HG03025 (cell line): ENCODE results near the gene P2RY11.

Source experiments
- ATAC-seq: cut with Tn5 transposase; IDR thresholded peaks from one replicate; pipeline ENCODE4 v1.9.1; 2021; ENCODE audit warnings: mild to moderate bottlenecking, moderate library complexity; ENCODE audit not compliant: unreplicated experiment, low FRiP score

P2RY11 gene

DNA sequence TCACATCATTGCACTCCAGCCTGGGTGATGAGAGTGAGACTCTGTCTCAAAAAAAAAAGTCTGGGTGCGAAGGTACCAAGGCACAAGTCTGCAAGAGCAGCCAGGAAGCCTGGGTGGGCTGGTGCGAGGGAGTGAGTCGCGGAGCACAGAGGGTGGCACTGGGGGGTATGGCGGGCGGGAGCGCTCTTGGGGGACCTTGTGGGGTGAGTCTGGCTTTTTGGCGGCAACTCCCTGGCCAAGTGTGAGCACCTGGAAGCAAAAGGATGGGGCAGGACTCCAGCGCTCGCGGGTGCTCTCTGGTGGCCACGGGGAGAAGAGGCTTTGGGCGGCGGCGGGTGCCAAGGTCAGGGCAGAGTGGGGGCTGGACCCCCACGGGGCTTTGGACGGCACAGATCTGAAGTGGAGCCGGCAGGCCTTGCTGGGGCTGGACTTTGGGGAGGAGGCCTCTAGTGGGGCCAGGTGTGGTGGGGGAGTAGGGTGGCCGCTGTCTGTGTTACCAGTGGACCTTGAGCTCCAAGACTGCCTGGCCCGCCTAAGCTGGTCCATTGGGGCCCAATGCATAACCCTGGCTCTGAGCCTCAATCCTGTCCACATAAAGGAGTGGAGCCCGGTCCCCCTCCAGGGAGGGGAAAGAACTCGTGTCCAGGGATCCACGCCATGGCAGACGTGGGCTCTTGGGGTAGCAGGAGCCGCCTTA is 1.6 kb downstream of the P2RY11 start:
- ATAC-seq = no peak

DNA sequence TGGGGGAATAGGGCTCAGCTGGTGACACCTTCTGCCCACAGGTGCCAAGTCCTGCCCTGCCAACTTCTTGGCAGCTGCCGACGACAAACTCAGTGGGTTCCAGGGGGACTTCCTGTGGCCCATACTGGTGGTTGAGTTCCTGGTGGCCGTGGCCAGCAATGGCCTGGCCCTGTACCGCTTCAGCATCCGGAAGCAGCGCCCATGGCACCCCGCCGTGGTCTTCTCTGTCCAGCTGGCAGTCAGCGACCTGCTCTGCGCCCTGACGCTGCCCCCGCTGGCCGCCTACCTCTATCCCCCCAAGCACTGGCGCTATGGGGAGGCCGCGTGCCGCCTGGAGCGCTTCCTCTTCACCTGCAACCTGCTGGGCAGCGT is 2.1 kb downstream of the P2RY11 start:
- no peak for ATAC-seq

DNA sequence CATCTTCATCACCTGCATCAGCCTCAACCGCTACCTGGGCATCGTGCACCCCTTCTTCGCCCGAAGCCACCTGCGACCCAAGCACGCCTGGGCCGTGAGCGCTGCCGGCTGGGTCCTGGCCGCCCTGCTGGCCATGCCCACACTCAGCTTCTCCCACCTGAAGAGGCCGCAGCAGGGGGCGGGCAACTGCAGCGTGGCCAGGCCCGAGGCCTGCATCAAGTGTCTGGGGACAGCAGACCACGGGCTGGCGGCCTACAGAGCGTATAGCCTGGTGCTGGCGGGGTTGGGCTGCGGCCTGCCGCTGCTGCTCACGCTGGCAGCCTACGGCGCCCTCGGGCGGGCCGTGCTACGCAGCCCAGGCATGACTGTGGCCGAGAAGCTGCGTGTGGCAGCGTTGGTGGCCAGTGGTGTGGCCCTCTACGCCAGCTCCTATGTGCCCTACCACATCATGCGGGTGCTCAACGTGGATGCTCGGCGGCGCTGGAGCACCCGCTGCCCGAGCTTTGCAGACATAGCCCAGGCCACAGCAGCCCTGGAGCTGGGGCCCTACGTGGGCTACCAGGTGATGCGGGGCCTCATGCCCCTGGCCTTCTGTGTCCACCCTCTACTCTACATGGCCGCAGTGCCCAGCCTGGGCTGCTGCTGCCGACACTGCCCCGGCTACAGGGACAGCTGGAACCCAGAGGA is 2.6 kb downstream of the P2RY11 start:
- no peak for ATAC-seq

DNA sequence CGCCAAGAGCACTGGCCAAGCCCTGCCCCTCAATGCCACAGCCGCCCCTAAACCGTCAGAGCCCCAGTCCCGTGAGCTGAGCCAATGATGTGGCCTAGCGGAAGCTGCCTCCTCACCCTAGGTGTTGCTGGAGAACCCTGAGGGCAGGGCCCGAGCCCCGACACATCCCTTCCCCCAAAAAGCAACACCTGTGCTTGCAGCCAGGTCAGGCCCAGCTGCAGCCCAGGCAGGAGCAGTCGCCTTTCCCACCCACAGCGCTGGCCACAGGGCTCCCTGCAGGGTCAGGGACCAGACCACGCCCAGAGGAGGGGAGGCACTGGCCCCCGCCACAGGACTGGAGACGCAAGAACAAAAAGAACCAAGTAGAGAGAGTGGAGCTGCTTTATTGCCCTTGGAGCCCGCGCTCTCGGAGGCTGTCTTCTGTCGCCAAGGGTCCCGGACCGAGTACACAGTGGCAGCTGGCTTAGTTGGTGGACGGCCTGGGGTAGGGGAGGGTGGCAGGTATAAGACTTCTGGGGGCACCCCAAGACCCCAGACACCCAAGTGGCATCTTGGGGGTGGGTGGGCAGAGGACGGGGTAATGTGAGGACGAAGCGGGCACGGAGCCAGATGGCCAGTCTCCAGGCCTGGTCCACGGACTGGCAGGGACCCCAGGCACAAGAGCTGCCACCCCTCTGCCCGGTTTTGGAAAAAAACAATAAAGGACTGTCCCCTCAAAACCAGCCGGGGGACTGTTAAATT is 3.3 kb downstream of the P2RY11 start:
- ATAC-seq = no peak

DNA sequence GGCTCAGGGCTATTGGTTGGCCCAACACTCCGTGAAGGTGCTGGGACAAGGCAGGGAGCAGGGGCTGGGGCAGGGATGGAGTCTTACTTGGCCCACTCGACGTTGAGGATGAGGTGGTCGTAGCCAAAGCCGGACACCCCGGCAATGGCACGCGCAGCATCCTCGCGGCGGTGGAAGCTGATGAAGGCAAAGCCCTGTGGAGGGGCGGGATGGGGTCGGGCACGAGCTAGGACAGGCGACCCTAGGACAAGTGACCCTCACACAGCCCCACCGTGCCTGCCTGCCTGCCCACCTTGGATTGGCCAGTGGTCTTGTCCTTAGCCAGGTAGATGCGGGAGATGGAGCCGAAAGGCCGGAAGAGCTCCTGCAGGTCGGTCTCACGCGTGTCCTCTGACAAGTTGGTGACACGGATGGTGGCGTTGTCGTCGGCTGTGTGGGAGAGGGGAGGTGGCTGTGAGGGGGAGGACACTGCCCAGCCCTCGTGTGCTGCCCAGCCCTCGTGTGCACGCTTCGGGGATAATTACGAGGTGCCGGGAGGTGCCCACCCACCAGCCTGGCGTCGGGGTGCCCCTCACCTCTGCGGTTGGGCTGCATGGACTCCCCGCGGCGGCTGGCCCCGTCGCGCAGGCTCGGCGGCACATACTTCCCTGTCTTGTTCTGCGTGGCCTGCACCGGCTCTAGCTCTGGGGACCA is 4.0 kb downstream of the P2RY11 start:
- no peak for ATAC-seq

GRCh38 chr19:10116085-10116865 is 4.8 kb downstream of the P2RY11 start:
- no peak for ATAC-seq

DNA sequence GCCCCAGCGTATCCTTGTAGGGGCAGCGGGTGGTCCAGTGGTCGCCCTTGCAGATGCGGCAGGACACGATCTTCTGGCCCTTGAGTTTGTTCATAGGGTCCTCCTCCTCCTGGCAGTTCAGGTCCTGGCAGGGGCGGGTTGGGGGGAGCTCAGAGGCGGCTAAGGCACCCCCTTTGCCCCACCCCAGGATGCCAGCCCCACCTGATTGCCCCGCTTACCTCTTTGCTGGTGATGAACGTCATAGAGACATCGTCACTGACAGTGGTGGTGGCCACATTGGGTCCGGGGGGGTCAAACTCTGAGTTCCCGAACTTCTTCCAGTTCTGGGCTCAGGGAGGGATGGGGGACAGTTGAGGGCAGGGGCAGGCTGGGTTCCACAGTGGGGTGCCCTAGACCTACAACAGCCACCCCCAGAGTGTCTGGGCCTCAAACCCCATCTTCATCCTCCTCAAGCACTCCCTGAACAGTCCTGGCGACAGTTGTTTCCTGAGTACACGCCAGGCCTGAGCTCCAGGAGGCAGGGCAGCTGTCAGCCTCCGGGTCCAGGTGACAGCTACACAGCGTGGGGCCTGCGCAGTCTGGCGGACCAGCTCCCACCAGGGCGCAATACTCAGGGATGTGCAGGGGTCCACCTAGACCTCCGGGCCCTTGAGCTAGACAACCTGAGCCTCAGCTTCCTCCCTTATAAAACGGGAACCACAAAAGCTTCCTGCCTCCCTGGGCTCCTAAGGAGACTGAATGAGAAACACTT is 5.5 kb downstream of the P2RY11 start:
- ATAC-seq = no peak

GRCh38 chr19:10118960-10119359 is 7.5 kb downstream of the P2RY11 start:
- ATAC-seq = peak; percentile 18

GRCh38 chr19:10120538-10121189 is 9.2 kb downstream of the P2RY11 start:
- ATAC-seq = no peak

GRCh38 chr19:10122045-10122444 is 10.6 kb downstream of the P2RY11 start:
- ATAC-seq = no peak

DNA sequence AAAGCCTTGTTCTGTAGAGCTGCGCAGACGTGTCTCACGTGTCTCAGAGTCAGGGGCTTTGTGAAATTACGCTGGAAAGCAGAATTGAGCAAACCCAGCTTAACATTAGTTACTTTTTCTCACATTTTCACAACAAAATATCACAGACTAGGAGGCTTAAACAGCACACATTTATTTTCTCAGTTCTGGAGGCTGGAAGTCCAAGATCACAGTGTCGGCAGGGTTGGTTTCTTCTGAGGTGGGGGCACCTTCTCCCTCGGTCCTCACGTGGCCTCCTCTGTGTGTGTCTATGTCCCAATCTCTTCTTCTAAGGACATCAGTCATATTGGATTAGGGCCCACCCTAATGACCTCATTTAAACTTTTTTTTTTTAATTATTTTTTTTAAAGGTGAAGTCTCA is 12.9 kb downstream of the P2RY11 start:
- ATAC-seq = no peak

- no peak for ATAC-seq
Observed at GRCh38 chr19:10126213-10126639, 14.7 kb downstream of the P2RY11 start.

DNA sequence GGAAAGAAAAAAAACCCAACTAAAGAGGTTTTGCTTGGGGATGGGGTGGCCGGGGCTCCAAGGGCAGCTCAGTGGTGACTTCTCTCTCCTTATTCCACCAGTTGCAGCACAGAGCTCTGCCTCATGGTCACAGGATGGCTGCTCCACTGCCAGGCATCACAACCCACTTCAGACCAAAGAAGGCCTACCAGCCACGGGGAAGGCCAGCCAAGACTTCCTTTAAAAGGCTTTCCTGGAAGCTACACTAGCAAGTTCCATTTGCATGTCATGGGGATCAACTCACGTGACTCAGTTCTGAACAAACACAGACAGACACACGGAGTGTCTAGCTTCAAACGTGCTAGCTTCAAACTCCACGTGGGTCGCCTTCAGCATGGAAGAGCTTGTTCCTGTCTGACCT is 21.4 kb downstream of the P2RY11 start:
- ATAC-seq = no peak

DNA sequence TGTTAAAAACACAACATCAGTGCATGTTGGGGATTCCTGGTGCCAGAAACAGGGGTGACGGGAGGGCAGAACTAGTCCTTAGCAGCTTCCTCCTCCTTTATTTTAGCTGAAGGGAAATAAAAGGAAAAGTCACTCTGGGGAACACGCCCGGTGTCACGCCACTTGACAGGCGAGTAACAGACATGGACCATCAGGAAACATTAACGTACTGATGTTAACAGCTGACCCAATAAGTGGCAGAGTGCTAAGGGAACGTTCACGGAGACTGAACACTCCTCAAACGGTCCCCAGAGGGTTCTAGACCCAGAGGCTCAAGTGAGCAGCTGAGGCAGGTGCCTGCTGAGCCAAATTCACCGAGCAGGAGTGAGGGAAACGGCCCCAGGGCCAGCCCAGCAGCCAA is 22.1 kb downstream of the P2RY11 start:
- no peak for ATAC-seq

DNA sequence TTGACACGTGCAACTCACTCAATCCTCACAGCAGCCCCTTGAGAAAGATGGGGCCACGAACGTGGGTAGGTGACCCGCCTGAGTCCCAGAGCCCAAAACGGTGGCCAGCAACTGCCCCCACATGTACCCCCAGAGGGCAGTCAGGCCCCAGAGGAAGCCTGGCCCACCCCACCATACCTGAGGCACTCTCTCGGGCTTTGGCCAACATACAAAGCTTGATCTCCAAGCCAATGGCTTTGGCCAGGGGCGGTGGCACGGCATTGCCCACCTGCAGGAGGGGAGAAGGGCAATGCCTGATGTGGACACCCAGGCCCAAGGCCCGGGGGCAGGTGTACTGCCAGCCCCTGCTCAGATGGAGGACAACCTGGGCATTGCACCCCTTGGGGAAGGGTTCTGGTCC is 22.5 kb downstream of the P2RY11 start:
- no peak for ATAC-seq

DNA sequence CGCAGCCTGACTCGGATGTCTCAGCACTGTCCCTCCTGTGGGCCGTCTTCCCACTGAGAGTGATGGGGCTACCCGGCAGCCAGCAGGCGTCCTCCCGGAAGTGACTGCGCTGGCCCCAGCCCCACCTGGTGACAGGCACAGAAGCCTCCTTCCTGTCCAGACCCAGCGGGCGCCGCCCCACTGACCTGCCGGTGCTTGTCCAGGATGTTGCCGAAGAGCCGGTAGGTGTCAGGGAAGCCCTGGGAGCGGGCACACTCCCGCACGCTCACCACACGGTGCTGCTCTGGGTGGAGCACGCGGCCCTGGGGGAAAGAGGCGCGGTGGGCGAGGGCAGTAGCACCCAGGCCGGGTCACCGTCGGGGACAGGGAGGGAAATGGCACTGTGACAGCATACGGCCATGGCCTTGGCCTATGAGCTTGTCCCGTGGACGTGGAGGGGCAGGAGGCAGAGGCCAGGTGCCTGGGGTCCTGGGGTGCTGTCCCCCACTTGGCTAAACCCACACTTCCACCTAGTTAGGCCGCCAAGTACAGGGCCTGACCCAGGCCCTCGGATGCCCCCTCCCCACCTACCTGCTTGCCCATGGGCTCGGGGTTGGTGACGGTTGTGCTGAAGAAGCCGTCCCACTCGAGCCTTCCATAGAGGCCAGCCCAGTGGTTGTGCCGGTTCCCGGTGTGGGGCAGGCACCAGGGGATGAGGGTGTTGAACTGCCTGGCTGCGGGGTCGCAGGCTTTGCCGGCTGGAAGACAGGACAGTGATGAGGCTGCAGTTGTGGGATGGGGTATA is 24.2 kb downstream of the P2RY11 start:
- no peak for ATAC-seq

DNA sequence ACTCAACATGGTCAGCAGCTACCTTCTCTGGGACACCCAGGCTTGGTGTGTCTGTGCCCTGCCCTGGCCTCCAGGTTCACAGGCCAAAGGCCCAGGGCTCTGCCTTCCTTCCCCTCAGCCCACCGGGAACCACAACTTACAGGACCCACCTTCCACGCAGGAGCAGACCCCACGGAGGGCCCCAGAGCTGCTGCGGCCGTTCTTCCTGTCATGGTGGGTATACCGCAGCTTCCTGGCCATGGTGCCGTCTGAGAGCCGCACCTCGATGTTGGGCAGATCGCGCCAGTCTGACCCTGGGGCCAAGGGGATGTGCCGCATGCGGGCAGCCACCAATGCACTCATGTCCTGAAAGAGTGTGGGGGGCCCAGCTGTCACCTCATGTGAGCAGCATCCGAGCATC is 25.4 kb downstream of the P2RY11 start:
- no peak for ATAC-seq
